Activated CD4-positive, alpha-beta T cell treated with anti-CD3 and anti-CD28 coated beads for 1 hour (primary cell): Measurements from ENCODE around the gene LRRC8A.
"Not testable (repeated sequence)": the region's sequence is repeated elsewhere in the genome, so short reads cannot be mapped to it uniquely, and the experiment has no call there.

Source experiments
- DNase-seq: peaks from one replicate; pipeline ENCODE4 v3.0.0-alpha.2; 2020

Gene LRRC8A

GRCh38 chr9:128923493-128923883 is 41.6 kb downstream of the LRRC8A start:
- no peak for DNase-seq

GRCh38 chr9:128927731-128928411 is 45.9 kb downstream of the LRRC8A start:
- peak; percentile 39 for DNase-seq

GRCh38 chr9:128928624-128929023 is 46.7 kb downstream of the LRRC8A start:
- DNase-seq: no peak

- no peak for DNase-seq
These were observed 47.6 kb downstream of the LRRC8A start for GRCh38 chr9:128929560-128929959.

GRCh38 chr9:128933731-128934130 is 51.8 kb downstream of the LRRC8A start:
- no peak for DNase-seq

GRCh38 chr9:128936171-128936865 is 54.4 kb downstream of the LRRC8A start:
- DNase-seq: no peak

GRCh38 chr9:128937310-128938165 is 55.6 kb downstream of the LRRC8A start:
- no peak for DNase-seq

- DNase-seq: no peak
These were observed 58.5 kb downstream of the LRRC8A start for GRCh38 chr9:128940271-128940921.

- DNase-seq: no peak
These were observed 59.2 kb downstream of the LRRC8A start for GRCh38 chr9:128940946-128941755.

- DNase-seq: no peak
These were observed 62.1 kb downstream of the LRRC8A start for GRCh38 chr9:128943832-128944620.

GRCh38 chr9:128944966-128945365 is 63.0 kb downstream of the LRRC8A start:
- not testable (repeated sequence) for DNase-seq

- DNase-seq: no peak
These were observed 64.0 kb downstream of the LRRC8A start for GRCh38 chr9:128945798-128946501.

- peak; percentile 11 for DNase-seq
These were observed 64.8 kb downstream of the LRRC8A start for GRCh38 chr9:128946571-128947276.

GRCh38 chr9:128947277-128947526 is 65.3 kb downstream of the LRRC8A start:
- no peak for DNase-seq

GRCh38 chr9:128947527-128948301 is 65.8 kb downstream of the LRRC8A start, which contains the start of the genes DOLK and NUP188:
Gene DOLK, minus strand, starts transcription at chr9:128947603. Its CDS starts 300 bp downstream, at chr9:128947303.
Gene NUP188, plus strand, starts transcription at chr9:128947699. Its CDS starts 21 bp downstream, at chr9:128947720.
- peak; percentile 99 for DNase-seq

GRCh38 chr9:128961403-128961802 is 79.5 kb downstream of the LRRC8A start:
- not testable (repeated sequence) for DNase-seq
